MV-4-11 (cell line): ENCODE measurements around the gene PARD3B.

Experiments used
- DNase-seq: peaks from one replicate; lab custom pipeline; 2025; lab: John Stamatoyannopoulos, UW

Gene PARD3B

DNA sequence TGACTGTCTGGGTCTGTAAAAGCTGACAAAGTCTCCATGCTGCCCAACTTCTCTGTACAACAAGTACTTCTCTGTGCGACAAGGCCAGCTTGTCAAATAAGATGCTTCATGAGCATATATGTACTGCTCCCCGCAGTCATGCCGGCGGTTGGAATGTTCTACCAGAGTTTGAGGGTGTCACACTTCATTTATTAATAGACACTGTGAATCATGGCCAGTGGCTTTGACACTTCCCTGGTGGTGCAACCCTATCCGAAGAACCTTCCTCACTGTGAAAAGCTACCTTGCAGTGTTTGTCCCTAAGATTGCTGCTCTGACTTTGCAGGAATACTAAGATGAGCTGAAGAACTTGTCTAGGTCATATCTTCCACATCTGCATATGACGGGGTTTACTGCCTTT is 1016.2 kb downstream of the PARD3B start:
- DNase-seq: peak; percentile 28

DNA sequence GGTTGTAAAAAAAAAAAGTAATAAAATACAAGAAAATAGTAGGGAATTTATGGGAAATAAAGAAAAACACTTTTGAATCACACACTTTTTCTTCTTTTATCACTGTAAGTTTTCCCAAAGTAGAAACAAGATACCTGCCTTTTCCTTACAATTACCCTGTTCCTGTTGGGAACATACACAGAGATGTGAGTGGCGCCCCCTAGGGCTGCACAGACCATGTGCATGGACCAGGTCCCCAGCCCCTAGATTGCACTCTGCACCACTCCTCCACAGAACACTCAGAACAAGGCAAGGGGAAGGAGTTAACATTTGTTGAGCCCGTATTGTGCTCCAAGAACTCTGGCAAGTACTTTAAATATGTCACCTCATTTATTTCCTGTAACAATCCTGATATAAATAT is 1018.4 kb downstream of the PARD3B start:
- DNase-seq: no peak

DNA sequence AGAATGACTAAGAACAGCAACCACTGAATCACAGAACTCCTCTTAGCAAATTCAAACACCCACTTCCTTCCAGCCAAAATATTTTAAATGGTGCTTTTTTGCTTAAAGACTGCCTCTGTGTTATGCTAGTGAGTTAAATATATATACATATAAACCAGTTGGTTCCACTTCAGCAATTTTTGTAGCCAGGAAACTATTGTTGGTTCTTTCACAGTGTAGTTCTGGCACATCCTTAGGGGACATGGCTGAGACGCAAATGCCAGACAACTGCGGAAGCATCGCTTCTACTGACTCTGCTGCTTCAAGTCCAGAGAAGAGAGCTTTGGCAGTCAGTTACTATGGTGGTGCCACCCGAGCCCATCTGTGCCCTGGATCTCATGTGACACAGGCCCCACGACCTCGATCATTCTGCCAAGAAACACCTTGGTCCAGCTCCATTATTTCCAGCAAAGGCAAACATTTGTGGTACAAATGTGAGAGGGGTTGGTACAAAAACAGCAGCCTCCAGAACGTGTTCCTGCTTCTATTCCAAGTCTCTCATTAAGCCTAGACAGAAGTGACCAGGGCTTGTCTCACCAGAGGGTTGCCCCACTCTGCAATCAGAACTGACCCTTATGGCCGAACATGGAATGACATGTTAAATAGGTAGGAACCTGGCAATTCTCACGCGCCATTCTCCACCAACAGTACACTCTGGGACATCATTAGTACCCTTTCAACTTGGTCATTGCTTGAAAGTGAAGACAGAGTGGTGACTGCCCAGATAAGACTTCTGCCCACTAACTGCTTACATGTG is 1019.3 kb downstream of the PARD3B start:
- no peak for DNase-seq

DNA sequence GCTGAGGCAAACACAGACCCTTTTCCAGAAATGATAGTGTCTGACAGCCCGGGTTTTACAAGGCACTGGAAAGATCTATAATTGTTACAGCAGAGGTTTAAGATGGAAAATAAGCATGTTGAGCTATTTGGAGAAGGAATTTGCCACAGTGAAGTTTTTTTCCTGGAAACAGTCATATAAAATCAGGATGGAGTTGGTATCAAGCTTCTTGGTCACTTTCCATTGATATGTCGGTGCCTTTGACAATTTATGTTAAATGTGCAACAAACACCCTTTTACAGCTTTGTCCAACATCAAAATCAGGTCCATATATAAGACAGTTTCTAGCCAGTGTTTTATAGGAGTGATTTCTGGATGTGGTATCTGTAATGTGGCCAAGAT is 1019.9 kb downstream of the PARD3B start:
- DNase-seq: no peak

DNA sequence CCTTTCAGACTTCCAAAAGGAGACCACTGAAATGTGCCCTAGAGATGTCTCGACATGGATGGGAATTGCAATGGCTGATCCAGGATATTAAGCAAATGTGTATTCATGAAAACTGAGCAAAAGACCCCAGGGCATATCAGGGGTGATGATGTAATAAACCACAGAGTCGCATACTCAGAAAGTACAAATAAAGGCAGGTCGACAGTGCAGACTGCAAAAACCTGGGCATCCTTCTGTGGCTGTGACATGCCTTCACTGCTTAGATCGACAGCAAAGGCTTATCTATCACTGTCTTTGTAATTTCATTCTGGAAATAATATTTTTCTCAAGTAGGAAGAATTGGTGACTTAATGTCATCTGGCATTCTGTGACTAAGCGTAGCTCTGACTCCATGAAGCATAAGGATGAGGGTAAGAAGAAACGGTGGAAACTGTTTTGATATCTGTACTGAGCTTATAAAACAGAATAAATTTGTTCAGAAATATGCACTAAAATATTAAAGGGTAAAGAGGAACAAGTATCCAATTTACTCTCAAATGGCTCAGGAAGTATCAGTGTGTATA is 1021.4 kb downstream of the PARD3B start:
- no peak for DNase-seq

GRCh38 chr2:205568620-205569019 is 1023.3 kb downstream of the PARD3B start:
- no peak for DNase-seq

- no peak for DNase-seq
Observed at GRCh38 chr2:205570648-205571047, 1025.4 kb downstream of the PARD3B start.

GRCh38 chr2:205571360-205571959 is 1026.2 kb downstream of the PARD3B start:
- DNase-seq: no peak

GRCh38 chr2:205574001-205574400 is 1028.7 kb downstream of the PARD3B start:
- DNase-seq: no peak

DNA sequence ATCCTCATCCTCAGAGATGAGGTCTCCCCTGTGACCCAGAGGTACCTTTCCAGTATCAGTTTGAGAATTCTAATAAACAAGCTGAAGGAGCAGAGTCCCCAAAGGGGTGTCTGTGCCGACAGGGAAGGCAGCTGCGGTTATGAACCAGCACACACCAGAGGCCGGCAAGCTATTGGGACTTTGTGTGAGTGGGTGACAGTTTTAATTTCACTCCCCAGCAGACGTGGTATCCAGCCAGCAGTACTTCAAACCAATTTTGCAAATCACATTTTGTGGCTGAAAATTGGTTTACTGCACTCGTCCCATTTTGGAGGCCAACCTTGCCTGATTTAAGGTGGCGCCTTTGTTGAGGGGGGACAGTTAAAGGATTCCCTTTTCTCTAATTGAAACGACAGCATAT is 1034.1 kb downstream of the PARD3B start:
- no peak for DNase-seq

DNA sequence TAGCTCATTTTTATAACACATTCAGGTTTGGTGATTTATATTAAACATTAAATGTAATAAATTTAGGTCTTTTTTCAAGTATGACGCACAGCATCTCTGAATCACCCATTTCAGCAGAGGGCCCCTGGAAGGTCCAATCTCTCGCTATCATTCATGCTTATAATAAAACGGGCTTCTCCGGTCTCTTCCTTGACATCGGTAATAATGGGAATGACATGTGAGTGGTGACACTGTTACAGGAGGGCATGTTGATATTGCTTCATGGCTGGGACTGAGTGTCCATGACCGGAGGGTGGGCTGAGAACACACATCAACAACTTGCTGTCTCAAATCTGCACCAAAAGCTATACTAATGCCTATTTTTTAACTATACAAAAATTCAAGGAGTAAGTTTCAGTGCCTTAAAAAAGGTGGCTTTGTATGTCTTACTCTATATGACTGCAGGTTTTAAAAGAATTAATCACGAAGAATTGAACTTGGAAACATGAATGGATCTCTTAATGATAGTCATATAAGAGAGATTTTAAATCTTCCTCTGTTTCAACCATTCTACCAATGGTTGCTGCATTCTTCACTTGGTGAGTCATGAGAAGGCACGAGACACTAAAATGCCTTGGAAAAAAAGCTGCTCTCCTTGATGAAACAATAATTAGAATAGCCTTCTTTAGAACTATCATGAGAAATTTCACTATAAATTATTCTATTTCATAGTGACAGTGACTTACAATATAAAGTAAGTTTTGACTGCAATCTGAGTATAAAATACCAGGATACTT is 1035.1 kb downstream of the PARD3B start:
- no peak for DNase-seq

DNA sequence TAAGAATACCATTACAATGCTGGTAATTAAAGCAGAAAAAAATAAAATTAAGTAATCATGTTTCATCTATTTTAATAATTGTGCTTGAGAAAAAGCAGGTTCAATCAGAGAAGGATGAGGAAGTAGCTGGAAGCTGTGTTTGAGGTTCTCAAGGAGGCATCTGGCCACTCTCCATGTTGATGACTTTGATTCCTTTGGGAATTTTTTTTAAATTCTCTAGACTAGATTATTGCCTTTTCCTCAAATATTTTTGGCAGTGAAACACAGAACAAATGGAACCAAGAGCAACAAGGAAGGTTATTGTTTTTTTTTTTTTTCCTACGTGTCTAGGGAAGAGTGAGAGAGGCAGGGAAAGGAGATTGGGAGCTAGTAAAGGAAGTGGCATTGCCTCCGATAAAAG is 1037.1 kb downstream of the PARD3B start:
- DNase-seq: no peak

GRCh38 chr2:205585449-205586383 is 1040.4 kb downstream of the PARD3B start:
- DNase-seq: no peak

GRCh38 chr2:205586626-205587025 is 1041.4 kb downstream of the PARD3B start:
- no peak for DNase-seq

GRCh38 chr2:205589479-205589878 is 1044.2 kb downstream of the PARD3B start:
- no peak for DNase-seq

GRCh38 chr2:205590759-205591158 is 1045.5 kb downstream of the PARD3B start:
- DNase-seq: peak; percentile 59

DNA sequence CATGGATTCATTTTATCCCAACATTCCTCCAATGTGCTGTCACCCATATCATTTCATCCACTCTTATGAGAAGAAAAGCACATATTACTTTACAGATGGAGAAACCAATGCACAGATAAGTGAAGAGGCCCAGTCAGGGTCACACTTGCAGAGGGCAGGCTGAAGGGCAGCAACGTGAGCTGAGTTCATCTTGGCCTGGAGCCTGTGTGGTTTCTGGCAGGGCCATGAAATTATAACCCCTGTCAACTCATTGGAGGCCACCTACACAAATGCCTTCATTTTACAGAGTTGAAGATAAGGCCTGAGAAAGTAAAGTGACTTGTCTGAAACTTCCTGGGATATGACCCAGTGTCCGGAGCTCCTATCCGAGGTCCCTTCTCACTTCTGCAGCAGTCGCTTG is 1048.6 kb downstream of the PARD3B start:
- DNase-seq: no peak

DNA sequence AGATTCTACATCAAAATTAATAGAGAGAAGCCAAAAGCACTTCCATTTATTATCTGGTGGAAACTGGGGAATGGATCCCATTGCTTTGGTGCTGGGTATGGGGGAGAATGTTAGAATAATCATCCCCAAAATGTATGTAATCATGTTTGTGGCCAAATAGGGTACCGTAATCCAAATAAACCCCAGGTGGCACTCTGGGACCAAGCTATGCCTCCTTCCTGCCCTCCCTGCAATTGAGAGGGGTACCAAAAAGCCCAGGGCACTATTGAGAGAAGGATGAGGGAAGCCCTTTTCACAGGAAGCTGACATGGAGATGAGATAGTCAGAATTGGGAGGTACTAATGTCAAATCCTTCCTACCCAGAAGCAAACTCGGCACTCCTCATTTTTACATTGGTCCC is 1051.3 kb downstream of the PARD3B start:
- no peak for DNase-seq

GRCh38 chr2:205605638-205606304 is 1060.5 kb downstream of the PARD3B start:
- no peak for DNase-seq

- no peak for DNase-seq
Observed at GRCh38 chr2:205607146-205607545, 1061.9 kb downstream of the PARD3B start.

GRCh38 chr2:205609113-205609512 is 1063.8 kb downstream of the PARD3B start:
- no peak for DNase-seq
